ENCODE results near the gene CAND1. TPM values are rescaled to one million over a fixed set of nuclear protein-coding genes. Genes with fewer than 3 reads are reported as not detected.

Gene CAND1
- total and polyA plus RNA-seq, 2 of the 8 experiments (the other 6 are each of a cell fraction or from before 2014, with no cell fraction given), result 39.4 to 271 TPM

DNA sequence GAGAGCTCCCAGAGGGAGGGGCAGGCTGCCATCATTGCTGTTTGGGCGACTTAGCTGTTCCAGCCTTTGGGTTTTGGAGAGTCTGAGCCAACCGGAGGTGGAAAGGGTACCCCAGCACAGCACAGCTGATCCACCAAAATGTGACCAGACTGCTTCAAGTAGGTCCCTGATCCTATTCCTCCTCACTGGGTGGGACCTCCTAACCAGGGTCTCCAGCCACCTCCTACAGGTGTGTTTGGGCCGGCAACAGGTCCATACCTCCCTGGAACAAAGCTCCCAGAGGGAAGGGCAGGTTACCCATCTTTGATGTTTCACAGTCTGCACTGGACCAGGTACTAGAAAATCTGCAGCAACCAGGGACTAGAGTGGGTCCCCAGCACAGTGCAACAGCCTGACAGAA is 53.8 kb downstream of the CAND1 start:
- Histone ChIP-seq H4K20me1 (replicated peaks in 1 of 2; ENCODE audit: control insufficient read depth in 1 of 2, insufficient read depth in 2 of 2, low read length in 2 of 2) (no peaks in the 10 kb centered on the region), H2BK20ac (ENCODE audit: low read length) (no peak overlapping the region), H4K91ac (replicated peaks; ENCODE audit: insufficient read length, low read length) (no peak overlapping the region), H2BK5ac (ENCODE audit: low read depth, low read length) (no peak overlapping the region), H3K27me3 (replicated peaks in 1 of 4; ENCODE audit: control insufficient read depth in 3 of 4, extremely low read depth in 1 of 4, insufficient read depth in 3 of 4, low read length in 3 of 4) (no peaks in the 10 kb centered on the region), H3K4me3 (ENCODE audit: extremely low read depth in 1 of 4, insufficient read depth in 2 of 4, low read depth in 3 of 4, low read length in 4 of 4) (no peak overlapping the region), H3K79me1 (ENCODE audit: low read depth, low read length) (no peaks in the 10 kb centered on the region), H3K4me2 (ENCODE audit: insufficient read depth in 1 of 2, low read depth in 2 of 2, low read length in 2 of 2) (no peak overlapping the region), H3K23ac (ENCODE audit: insufficient read length) (no peak overlapping the region), H3K79me2 (ENCODE audit: control insufficient read depth in 1 of 2, insufficient read depth in 2 of 2, low read length in 2 of 2) (no peaks in the 10 kb centered on the region), H2BK120ac (replicated peaks; ENCODE audit: low read depth, low read length) (no peak overlapping the region), H4K8ac (ENCODE audit: extremely low read depth, insufficient read depth, low read length) (no peak overlapping the region; the same call in 1 of the 2 replicates), H3K27ac (ENCODE audit: low read depth, low read length) (no peak overlapping the region), H3K18ac (ENCODE audit: extremely low read depth, low read length) (no peak overlapping the region), H2AK5ac (ENCODE audit: low read depth, low read length) (no peak overlapping the region), H2BK15ac (ENCODE audit: low read length) (no peak overlapping the region), H3K36me3 (ENCODE audit: control insufficient read depth in 2 of 4, insufficient read depth in 4 of 4, low read length in 3 of 4) (peaks cover 2 to 36% (median 16%) of the 10 kb centered on the region in 4 experiments; a peak in 6 of 8 replicates), H3K9ac (replicated peaks in 1 of 4; ENCODE audit: extremely low read depth in 1 of 4, low read depth in 3 of 4, low read length in 3 of 4) (no peak overlapping the region), H3K9me3 (ENCODE audit: insufficient read depth in 2 of 2, low read depth in 1 of 2, low read length in 1 of 2) (peaks cover 13 to 18% of the 10 kb centered on the region in 2 experiments), H3K23me2 (ENCODE audit: low read depth, low read length) (no peaks in the 10 kb centered on the region; the same call in 1 of the 2 replicates), H3K4ac (replicated peaks; ENCODE audit: insufficient read length, low read depth, low read length) (no peak overlapping the region), H3K4me1 (replicated peaks in 1 of 4; ENCODE audit: control insufficient read depth in 3 of 4, insufficient read depth in 4 of 4, low read length in 3 of 4) (no peaks in the 10 kb centered on the region), H3K56ac (replicated peaks; ENCODE audit: insufficient read length, low read depth, low read length) (no peak overlapping the region), H2BK12ac (ENCODE audit: low read depth, low read length) (no peak overlapping the region), H4K5ac (ENCODE audit: insufficient read length, low read depth, low read length) (no peak overlapping the region), H2AFZ (ENCODE audit: low read length) (no peak overlapping the region), H3K14ac (ENCODE audit: insufficient read length) (no peak overlapping the region)
- DNase-seq (ENCODE audit: low read depth in 1 of 2, low spot score in 2 of 2) (no peak), FAIRE-seq (no peak)
- WGBS, 2 experiments (ENCODE audit: extremely low coverage in 1 of 2, insufficient coverage in 1 of 2, insufficient read length in 1 of 2, insufficient replicate concordance in 2 of 2, low coverage in 1 of 2, low lambda C conversion rate in 2 of 2, missing lambda C conversion rate in 1 of 2), result 85% methylated on average over 3 of the region's 3 CpGs; no CpG with 5 or more reads in 1 of the 2 experiments
- ChIA-PET POLR2A (ENCODE audit: partially characterized antibody) (interaction anchor here (1.0 to 2.1 kb wide), 2 partner anchors 12 to 54 kb away, joined by 4 to 13 read pairs; partner anchors contain the start of gene CAND1), CTCF (ENCODE audit: partially characterized antibody) (interaction anchor here (1.1 to 1.3 kb wide), 2 partner anchors 34 to 462 kb away, joined by 3 read pairs; no protein-coding TSS in a partner anchor)
- TF ChIP-seq KDM5A (IDR thresholded peaks at IDR 0.05; ENCODE audit: low read length) (no peak), MAFK (IDR thresholded peaks at IDR 0.05; ENCODE audit: low read depth, low read length) (no peak), EZH2 (IDR thresholded peaks at IDR 0.05; ENCODE audit: low read depth, low read length, severe bottlenecking) (no peak), CREB1 (IDR thresholded peaks at IDR 0.05) (no peak), EP300 (IDR thresholded peaks at IDR 0.05; ENCODE audit: borderline replicate concordance in 1 of 2, low read depth in 2 of 2, low read length in 2 of 2) (no peak), SIRT6 (IDR thresholded peaks at IDR 0.05; ENCODE audit: low read length) (no peak), FOSL1 (IDR thresholded peaks at IDR 0.05; ENCODE audit: insufficient read depth, low read depth, low read length) (no peak), EGR1 (IDR thresholded peaks at IDR 0.05; ENCODE audit: borderline replicate concordance, low read depth, low read length) (no peak), TAF7 (optimal IDR thresholded peaks at IDR 0.05; ENCODE audit: borderline replicate concordance, low read depth, low read length) (no peak), RFX5 (IDR thresholded peaks at IDR 0.05; ENCODE audit: borderline replicate concordance, low read depth, low read length) (no peak), CHD1 (IDR thresholded peaks at IDR 0.05; ENCODE audit: low read depth, low read length) (no peak), PHF8 (conservative IDR thresholded peaks at IDR 0.05; ENCODE audit: low read depth, low read length) (no peak), POU5F1 (IDR thresholded peaks at IDR 0.05; ENCODE audit: low read depth, low read length) (no peak)
- TF ChIP-seq, protein P1, sequence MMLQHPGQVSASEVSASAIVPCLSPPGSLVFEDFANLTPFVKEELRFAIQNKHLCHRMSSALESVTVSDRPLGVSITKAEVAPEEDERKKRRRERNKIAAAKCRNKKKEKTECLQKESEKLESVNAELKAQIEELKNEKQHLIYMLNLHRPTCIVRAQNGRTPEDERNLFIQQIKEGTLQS (IDR thresholded peaks at IDR 0.05; ENCODE audit: insufficient read depth, low read depth, low read length), result no peak
